Stimulated activated CD8-positive, alpha-beta memory T cell treated with anti-CD3 and anti-CD28 coated beads, Interleukin-15, amount 100 ng/mL, for 48 hours (primary cell): ENCODE measurements around the gene SYCE1L.
"Not testable (repeated sequence)": the region's sequence is repeated elsewhere in the genome, so short reads cannot be mapped to it uniquely, and the experiment has no call there.

ENCODE experiments used
- DNase-seq, 2 donors: peaks; one replicate each; pipeline ENCODE4 v3.0.0-alpha.2; 2020; ENCODE audit warnings: low read depth in 2 of 2

Gene SYCE1L

GRCh38 chr16:77199211-77199610, at the start of gene SYCE1L:
Gene SYCE1L, plus strand, starts transcription at chr16:77199408. Its CDS starts 44 bp downstream, at chr16:77199452.
- no peak for DNase-seq

- no peak for DNase-seq
These were observed 41.7 kb upstream of the SYCE1L start for GRCh38 chr16:77157346-77158058.

GRCh38 chr16:77158293-77158692, 40.9 kb upstream of the SYCE1L start:
- no peak for DNase-seq

GRCh38 chr16:77165006-77165405, 34.2 kb upstream of the SYCE1L start:
- no peak for DNase-seq

- not testable (repeated sequence) for DNase-seq
These were observed 33.5 kb upstream of the SYCE1L start for GRCh38 chr16:77165536-77166236.

- DNase-seq: no peak
These were observed 32.5 kb upstream of the SYCE1L start for GRCh38 chr16:77166726-77167125.

- no peak for DNase-seq
These were observed 30.3 kb upstream of the SYCE1L start for GRCh38 chr16:77168901-77169300.

GRCh38 chr16:77169650-77170236, 29.5 kb upstream of the SYCE1L start:
- DNase-seq: peak; percentile 9 to 15

- DNase-seq: no peak
These were observed 28.4 kb upstream of the SYCE1L start for GRCh38 chr16:77170805-77171204.

- DNase-seq: no peak
These were observed 27.2 kb upstream of the SYCE1L start for GRCh38 chr16:77171745-77172635.

- no peak for DNase-seq
These were observed 26.3 kb upstream of the SYCE1L start for GRCh38 chr16:77172951-77173350.

- no peak for DNase-seq
These were observed 16.1 kb upstream of the SYCE1L start for GRCh38 chr16:77183137-77183536.

- not testable (repeated sequence) for DNase-seq
These were observed 12.9 kb upstream of the SYCE1L start for GRCh38 chr16:77186298-77186697.

GRCh38 chr16:77190190-77190477, 9.1 kb upstream of the SYCE1L start:
- no peak for DNase-seq

GRCh38 chr16:77190478-77191258, 8.5 kb upstream of the SYCE1L start, which contains the start of gene MON1B:
Gene MON1B, plus strand, starts transcription at chr16:77191190. Its CDS starts 296 bp downstream, at chr16:77191486.
- peak; percentile 88 to 91 for DNase-seq

- no peak for DNase-seq
These were observed 7.8 kb upstream of the SYCE1L start for GRCh38 chr16:77191259-77191969.

- no peak for DNase-seq
These were observed 5.8 kb upstream of the SYCE1L start for GRCh38 chr16:77193377-77193776.

GRCh38 chr16:77194295-77195231, 4.6 kb upstream of the SYCE1L start:
- no peak for DNase-seq

- no peak for DNase-seq
These were observed 3.8 kb upstream of the SYCE1L start for GRCh38 chr16:77195411-77195810.
